Smooth muscle cell (in vitro differentiated cells): ENCODE results near the gene GRIN2A. TPM values are rescaled to one million over a fixed set of nuclear protein-coding genes. Genes with fewer than 3 reads are reported as not detected.

Experiments
- DNase-seq: peaks from one replicate; lab custom pipeline; 2025; ENCODE audit not compliant: unreplicated experiment; lab: John Stamatoyannopoulos, UW
- H2AFZ ChIP-seq: fragments of 200-600 bp; sonication (generic); 2 replicates; pipeline ENCODE4 v1.6.0; 2016; ENCODE audit warnings: antibody characterized with exemption, low read depth, mild to moderate bottlenecking
- H3F3A ChIP-seq: fragments of 200-600 bp; sonication (generic); 2 replicates; pipeline ENCODE4 v1.6.0; 2017; ENCODE audit warnings: antibody characterized with exemption, low read depth
- H3K27ac ChIP-seq: fragments of 200-600 bp; sonication (generic); 2 replicates; pipeline ENCODE4 v1.5.1; 2016; ENCODE audit warnings: low read depth, mild to moderate bottlenecking
- H3K27me3 ChIP-seq: fragments of 200-600 bp; sonication (generic); 2 replicates; pipeline ENCODE4 v1.6.1; 2016; ENCODE audit warnings: low read depth, mild to moderate bottlenecking
- H3K36me3 ChIP-seq: fragments of 200-600 bp; sonication (generic); 2 replicates; pipeline ENCODE4 v1.5.1; 2016; ENCODE audit warnings: low read depth
- H3K4me1 ChIP-seq: fragments of 200-600 bp; sonication (generic); 2 replicates; pipeline ENCODE4 v1.5.1; 2016; ENCODE audit warnings: low read depth
- H3K4me2 ChIP-seq: fragments of 200-600 bp; sonication (generic); 2 replicates; pipeline ENCODE4 v1.6.0; 2016; ENCODE audit warnings: mild to moderate bottlenecking
- H3K4me3 ChIP-seq: fragments of 200-600 bp; sonication (generic); 2 replicates; pipeline ENCODE4 v1.5.1; 2016; ENCODE audit warnings: mild to moderate bottlenecking
- H3K79me2 ChIP-seq: fragments of 200-600 bp; sonication (generic); 2 replicates; pipeline ENCODE4 v1.6.0; 2016; ENCODE audit warnings: low read depth, mild to moderate bottlenecking
- H3K9ac ChIP-seq: fragments of 200-600 bp; sonication (generic); 2 replicates; pipeline ENCODE4 v1.6.0; 2016; ENCODE audit warnings: low read depth
- H3K9me3 ChIP-seq: fragments of 200-600 bp; sonication (generic); replicated peaks from 2 replicates; pipeline ENCODE4 v1.5.1; 2016; ENCODE audit warnings: low read depth
- H4K20me1 ChIP-seq: fragments of 200-600 bp; sonication (generic); 2 replicates; pipeline ENCODE4 v1.6.0; 2016; ENCODE audit warnings: low read depth
- CTCF ChIP-seq: fragments of 200-600 bp; sonication (generic); IDR thresholded peaks from 2 replicates; pipeline ENCODE4 v1.5.1; 2017; ENCODE audit warnings: borderline replicate concordance, mild to moderate bottlenecking, antibody characterized with exemption; ENCODE audit not compliant: insufficient read depth, poor library complexity, severe bottlenecking
- WGBS: methylation state at CpG from one replicate; pipeline ENCODE4 v1.1.7; 2016; ENCODE audit warnings: low lambda C conversion rate; 5-methylcytosine and 5-hydroxymethylcytosine counted together
- polyA plus RNA-seq: library from polyadenylated mRNA; unstranded; fragments of >200 nt; fragmentation: Nextera tagmentation; extraction: Ambion mirVana; gene quantifications from 2 replicates; pipeline ENCODE4 v1.2.1, GENCODE V29; 2016
- total RNA-seq: library from RNA; depleted of rRNA; stranded (reverse); fragments of >200 nt; gene quantifications from 2 replicates; pipeline ENCODE4 v1.2.3, GENCODE V29; 2014

The GRIN2A gene
- total and polyA plus RNA-seq, 2 experiments from 2014 or later: 0.02 to 0.13 TPM

GRCh38 chr16:10226141-10226986 is 44.1 kb upstream of the GRIN2A start:
- peaks cover 16% of the 10 kb centered on the region for H3K27me3 ChIP-seq

GRCh38 chr16:10225653-10226052 is 43.4 kb upstream of the GRIN2A start:
- no peak for DNase-seq
- H2AFZ ChIP-seq: no peak overlapping the region
- H3K9me3 ChIP-seq: no peaks in the 10 kb centered on the region
- H3K27me3 ChIP-seq: peaks cover 23% of the 10 kb centered on the region
- H3K36me3 ChIP-seq: no peaks in the 10 kb centered on the region
- no peaks in the 10 kb centered on the region for H4K20me1 ChIP-seq
- no peak overlapping the region for H3K27ac ChIP-seq
- 94% methylated on average over 6 of the region's 6 CpGs for WGBS
- H3F3A ChIP-seq: no peaks in the 10 kb centered on the region
- H3K79me2 ChIP-seq: no peaks in the 10 kb centered on the region
- no peak overlapping the region for H3K9ac ChIP-seq
- H3K4me3 ChIP-seq: no peak overlapping the region
- no peak overlapping the region for H3K4me2 ChIP-seq
- no peaks in the 10 kb centered on the region for H3K4me1 ChIP-seq
- TF ChIP-seq CTCF: no peak

More at GRCh38 chr16:10226141-10226986, 44.1 kb upstream of the GRIN2A start:
- Histone ChIP-seq H3K36me3 (no peaks in the 10 kb centered on the region), H4K20me1 (no peaks in the 10 kb centered on the region), H3K9me3 (no peaks in the 10 kb centered on the region), H2AFZ (no peak overlapping the region), H3K27ac (no peak overlapping the region), H3F3A (no peaks in the 10 kb centered on the region), H3K9ac (no peak overlapping the region), H3K79me2 (no peaks in the 10 kb centered on the region), H3K4me1 (no peaks in the 10 kb centered on the region), H3K4me2 (no peak overlapping the region), H3K4me3 (no peak overlapping the region)
- TF ChIP-seq CTCF: no peak
- DNase-seq: no peak
- WGBS: 88% methylated on average over 9 of the region's 9 CpGs

GRCh38 chr16:10224850-10225249 is 42.6 kb upstream of the GRIN2A start:
- no peaks in the 10 kb centered on the region for H3K79me2 ChIP-seq
- no peaks in the 10 kb centered on the region for H3K4me1 ChIP-seq
- peaks cover 29% of the 10 kb centered on the region for H3K27me3 ChIP-seq
- no peak for DNase-seq
- H3F3A ChIP-seq: no peaks in the 10 kb centered on the region
- WGBS: 94% methylated on average over 4 of the region's 4 CpGs
- H3K4me2 ChIP-seq: no peak overlapping the region
- H2AFZ ChIP-seq: no peak overlapping the region
- no peak for TF ChIP-seq CTCF
- no peaks in the 10 kb centered on the region for H3K36me3 ChIP-seq
- no peaks in the 10 kb centered on the region for H4K20me1 ChIP-seq
- no peak overlapping the region for H3K9ac ChIP-seq
- no peak overlapping the region for H3K4me3 ChIP-seq
- no peak overlapping the region for H3K27ac ChIP-seq
- no peaks in the 10 kb centered on the region for H3K9me3 ChIP-seq

GRCh38 chr16:10220942-10221341 is 38.7 kb upstream of the GRIN2A start:
- H3K27me3 ChIP-seq: peaks cover 24% of the 10 kb centered on the region
- no peak overlapping the region for H3K27ac ChIP-seq
- H3K4me1 ChIP-seq: no peaks in the 10 kb centered on the region
- H3F3A ChIP-seq: no peaks in the 10 kb centered on the region
- no peaks in the 10 kb centered on the region for H4K20me1 ChIP-seq
- no peak for DNase-seq
- H3K4me3 ChIP-seq: no peak overlapping the region
- TF ChIP-seq CTCF: no peak
- no peaks in the 10 kb centered on the region for H3K36me3 ChIP-seq
- H2AFZ ChIP-seq: no peak overlapping the region
- H3K4me2 ChIP-seq: no peak overlapping the region
- WGBS: 86% methylated on average over 3 of the region's 3 CpGs
- H3K79me2 ChIP-seq: no peaks in the 10 kb centered on the region
- H3K9me3 ChIP-seq: no peaks in the 10 kb centered on the region
- H3K9ac ChIP-seq: no peak overlapping the region
